Retinal pigment epithelial cell (primary cell): ENCODE results near the gene CCDC116.
"Not testable (repeated sequence)": the region's sequence is repeated elsewhere in the genome, so short reads cannot be mapped to it uniquely, and the experiment has no call there.

Experiments used
- DNase-seq: peaks from one replicate; pipeline ENCODE4 v3.0.0-alpha.2; 2010; ENCODE audit warnings: low read depth
- H3K4me3 ChIP-seq: 2 replicates; pipeline ENCODE4 v1.5.1; 2011; ENCODE audit warnings: mild to moderate bottlenecking, low read length, control low read depth, moderate library complexity
- TF ChIP-seq, protein P1 (sequence below): conservative IDR thresholded peaks from 2 replicates; pipeline ENCODE4 v1.5.1; 2011; ENCODE audit warnings: low read depth, low read length, control low read depth, inconsistent platforms

Gene CCDC116

DNA sequence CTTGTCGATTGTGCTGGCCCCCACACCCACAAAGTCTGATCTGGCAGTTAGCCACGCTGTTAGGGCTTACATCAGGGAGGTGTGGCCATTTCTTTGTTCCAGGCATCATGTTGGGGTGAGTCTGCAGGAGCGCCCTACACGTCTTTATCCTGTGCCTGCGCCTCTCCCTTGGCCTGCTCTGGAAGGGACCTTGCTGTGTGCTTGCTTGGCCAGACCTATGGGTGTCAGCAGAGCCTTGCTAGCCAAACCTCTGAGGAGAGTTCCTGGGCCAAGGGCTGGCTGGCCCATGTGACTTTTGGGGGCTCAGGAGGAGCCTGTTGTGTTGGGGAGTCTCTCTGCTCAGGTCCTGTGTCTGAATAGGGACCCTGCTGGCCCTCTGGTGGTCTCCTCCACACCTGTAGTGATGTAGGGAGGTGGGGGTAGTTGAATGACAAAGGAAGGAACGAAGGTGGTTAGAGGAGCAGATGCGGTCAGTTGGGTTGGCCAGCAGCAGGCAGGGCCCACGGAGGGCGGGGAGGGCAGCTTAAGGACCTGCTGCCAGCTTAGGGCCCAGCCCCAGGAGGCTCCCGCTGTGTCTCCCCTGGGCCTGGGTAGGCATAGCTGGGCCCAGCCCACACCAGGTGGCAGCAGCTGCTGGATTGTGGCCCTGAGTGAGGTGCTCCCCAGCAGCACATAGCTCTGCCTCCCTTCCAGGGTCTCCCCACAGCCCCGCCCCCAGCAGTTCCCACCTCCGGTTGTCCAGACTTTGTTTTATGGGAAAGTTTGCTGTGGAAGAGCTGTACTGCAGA, 41.2 kb downstream of the CCDC116 start:
- DNase-seq = no peak
- TF ChIP-seq, protein P1, sequence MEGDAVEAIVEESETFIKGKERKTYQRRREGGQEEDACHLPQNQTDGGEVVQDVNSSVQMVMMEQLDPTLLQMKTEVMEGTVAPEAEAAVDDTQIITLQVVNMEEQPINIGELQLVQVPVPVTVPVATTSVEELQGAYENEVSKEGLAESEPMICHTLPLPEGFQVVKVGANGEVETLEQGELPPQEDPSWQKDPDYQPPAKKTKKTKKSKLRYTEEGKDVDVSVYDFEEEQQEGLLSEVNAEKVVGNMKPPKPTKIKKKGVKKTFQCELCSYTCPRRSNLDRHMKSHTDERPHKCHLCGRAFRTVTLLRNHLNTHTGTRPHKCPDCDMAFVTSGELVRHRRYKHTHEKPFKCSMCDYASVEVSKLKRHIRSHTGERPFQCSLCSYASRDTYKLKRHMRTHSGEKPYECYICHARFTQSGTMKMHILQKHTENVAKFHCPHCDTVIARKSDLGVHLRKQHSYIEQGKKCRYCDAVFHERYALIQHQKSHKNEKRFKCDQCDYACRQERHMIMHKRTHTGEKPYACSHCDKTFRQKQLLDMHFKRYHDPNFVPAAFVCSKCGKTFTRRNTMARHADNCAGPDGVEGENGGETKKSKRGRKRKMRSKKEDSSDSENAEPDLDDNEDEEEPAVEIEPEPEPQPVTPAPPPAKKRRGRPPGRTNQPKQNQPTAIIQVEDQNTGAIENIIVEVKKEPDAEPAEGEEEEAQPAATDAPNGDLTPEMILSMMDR = no peak
- H3K4me3 ChIP-seq = no peak overlapping the region

DNA sequence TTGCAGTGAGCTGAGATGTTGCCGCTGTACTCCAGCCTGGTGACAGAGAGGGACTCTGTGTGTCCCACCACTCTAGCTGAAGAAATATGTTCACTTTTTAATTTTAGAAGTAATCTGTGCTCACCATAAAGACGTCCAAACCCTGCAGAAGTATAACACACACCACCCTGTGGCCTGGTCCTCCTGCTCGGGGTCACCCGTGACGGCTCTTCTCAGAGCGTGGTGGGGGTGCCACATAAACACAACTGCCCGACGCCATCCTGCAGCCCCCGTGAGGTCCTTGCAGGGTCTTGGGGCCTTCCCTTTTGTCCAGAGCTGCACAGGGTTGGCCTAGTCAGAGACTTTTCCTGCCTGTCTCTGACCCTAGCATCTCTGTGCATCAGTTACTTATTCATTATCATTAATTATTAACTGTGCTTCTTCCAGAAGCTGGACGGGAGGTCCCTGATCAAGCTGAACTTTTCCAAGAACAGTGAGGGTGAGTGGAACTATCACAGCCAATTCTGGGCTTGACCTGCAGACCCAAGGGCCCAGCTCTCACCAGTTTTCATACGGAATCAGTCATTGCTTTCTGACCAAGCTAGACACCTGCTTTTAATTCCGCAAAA, 42.2 kb downstream of the CCDC116 start:
- TF ChIP-seq, protein P1 = no peak
- DNase-seq = no peak
- no peak overlapping the region for H3K4me3 ChIP-seq

DNA sequence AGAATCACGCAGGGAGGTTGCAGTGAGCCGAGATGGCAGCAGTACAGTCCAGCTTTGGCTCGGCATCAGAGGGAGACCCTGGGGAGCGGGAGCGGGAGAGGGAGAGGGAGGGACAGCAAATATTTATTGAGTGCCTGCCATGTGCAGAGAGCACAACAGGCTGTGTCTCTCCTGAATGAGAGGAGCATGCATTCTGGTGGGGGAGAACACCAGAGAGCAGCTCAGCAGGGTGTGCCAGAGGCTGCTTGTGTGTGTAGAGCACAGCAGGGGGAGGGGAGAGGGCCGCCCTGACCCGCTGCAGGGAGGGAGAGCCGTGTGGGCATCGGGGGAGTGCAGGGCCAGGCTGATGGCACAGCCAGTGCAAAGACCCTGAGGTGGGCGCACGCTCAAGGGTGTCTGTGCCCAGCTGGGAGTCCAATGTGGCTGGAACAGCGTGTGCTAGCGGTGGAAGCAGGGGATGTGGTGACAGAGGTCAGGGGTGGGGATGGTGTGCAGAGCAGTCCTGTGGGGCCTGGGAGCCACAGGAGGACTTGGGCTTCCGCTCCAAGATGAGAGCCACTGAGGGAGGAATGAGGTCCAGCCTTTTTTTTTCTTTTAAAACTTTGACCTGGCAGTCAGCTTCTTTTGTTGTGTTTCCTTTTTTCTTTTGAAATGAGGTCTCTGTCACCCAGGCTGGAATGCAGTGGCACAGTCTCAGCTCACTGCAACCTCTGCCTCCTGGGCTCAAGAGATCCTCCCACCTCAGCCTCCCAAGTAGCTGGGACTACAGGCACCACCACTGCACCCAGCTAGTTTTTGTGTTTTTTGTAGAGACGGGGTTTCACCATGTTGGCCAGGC, 45.3 kb downstream of the CCDC116 start:
- no peak for DNase-seq
- TF ChIP-seq, protein P1 = no peak
- H3K4me3 ChIP-seq = no peak overlapping the region

DNA sequence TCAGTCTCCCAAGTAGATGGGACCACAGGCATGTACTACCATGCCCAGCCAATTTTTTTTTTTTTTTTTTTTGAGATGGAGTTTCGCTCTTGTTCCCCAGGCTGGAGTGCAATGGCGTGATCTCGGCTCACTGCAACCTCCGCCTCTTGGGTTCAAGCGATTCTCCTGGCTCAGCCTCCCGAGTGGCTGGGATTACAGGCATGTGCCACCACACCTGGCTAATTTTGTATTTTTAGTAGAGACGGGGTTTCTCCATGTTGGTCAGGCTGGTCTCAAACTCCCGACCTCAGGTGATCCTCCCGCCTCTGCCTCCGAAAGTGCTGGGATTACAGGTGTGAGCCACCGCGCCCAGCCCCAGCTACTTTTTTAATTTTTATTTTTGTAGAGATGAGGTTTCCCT, 46.3 kb downstream of the CCDC116 start:
- not testable (repeated sequence) for H3K4me3 ChIP-seq, DNase-seq

DNA sequence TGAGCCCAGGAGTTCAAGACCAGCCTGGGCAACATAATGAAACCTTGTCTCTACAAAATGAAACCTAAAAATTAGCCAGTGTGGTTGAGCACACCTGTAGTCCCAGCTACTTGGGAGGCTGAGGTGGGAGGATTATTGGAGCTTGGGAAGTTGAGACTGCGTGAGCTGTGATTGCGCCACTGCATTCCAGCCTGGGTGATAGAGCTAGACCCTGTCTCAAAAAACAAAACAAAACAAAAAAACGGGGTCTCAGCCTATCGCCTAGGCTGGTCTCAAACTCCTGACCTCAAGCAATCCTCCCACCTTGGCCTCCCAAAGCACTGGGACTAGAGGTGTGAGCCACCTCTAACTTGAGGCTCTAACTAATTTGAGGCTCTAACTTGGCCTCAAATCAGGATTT, 46.8 kb downstream of the CCDC116 start:
- no peak overlapping the region for H3K4me3 ChIP-seq
- DNase-seq = no peak
- TF ChIP-seq, protein P1 = no peak

DNA sequence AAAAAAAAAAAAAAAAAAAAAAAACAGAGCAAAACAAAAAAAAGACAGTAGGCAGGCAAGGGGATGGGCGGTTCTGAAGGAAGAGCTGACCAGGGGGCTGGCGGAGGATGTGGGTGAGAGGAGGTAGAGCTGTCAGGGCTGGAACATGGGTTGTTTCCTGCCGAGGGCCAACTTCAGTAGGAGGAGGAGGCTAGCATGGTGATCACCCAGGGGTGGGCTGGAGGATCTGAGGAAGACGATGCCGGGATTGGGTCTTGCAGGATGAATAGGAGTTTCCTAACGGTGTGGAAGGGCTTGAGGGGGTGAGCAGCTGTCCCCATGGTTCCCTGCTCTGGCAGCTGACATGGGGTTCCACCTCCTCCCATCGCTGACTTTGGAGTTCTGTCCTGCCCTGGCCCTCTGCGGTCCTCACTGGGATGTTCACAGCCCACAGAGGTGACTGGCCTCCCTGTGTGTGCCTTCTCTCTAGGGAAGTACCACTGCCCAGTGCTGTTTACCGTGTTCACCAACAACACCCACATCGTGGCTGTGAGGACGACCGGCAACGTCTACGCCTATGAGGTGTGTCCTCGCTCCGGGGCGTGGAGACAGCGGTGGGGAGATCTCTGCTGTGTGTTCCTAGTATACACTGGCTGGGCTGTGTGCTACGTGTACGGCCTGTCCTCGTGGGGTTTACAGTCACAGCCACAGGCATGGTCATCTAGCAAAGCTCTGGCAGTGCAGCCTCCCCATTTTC, 48.4 kb downstream of the CCDC116 start:
- DNase-seq = no peak
- TF ChIP-seq, protein P1 = no peak
- H3K4me3 ChIP-seq = no peak overlapping the region
